Suppressor macrophage treated with lipopolysaccharide for 1 hour (primary cell): ENCODE measurements around the gene NHERF1.
A peak's percentile ranks its signal among the peaks of the same experiment; 100 is the strongest.

Experiments used
- DNase-seq, 3 donors: peaks; one replicate each; pipeline ENCODE4 v3.0.0-alpha.2; 2020 to 2022

Gene NHERF1

GRCh38 chr17:74812109-74813009 lies 63.9 kb downstream of the NHERF1 start:
- DNase-seq: peak in 2 of 3 donors; percentile 20 to 28

- no peak for DNase-seq
These were observed 66.0 kb downstream of the NHERF1 start for GRCh38 chr17:74814453-74814852.

- no peak for DNase-seq
These were observed 66.6 kb downstream of the NHERF1 start for GRCh38 chr17:74815067-74815466.

- DNase-seq: peak in 1 of 3 donors; percentile 18
These were observed 67.3 kb downstream of the NHERF1 start for GRCh38 chr17:74815550-74816370.

GRCh38 chr17:74816905-74817620 lies 68.6 kb downstream of the NHERF1 start:
- no peak for DNase-seq

- DNase-seq: no peak
These were observed 70.0 kb downstream of the NHERF1 start for GRCh38 chr17:74818291-74818938.
